ENCODE results near the gene TBCE.
"Not testable (repeated sequence)": the region's sequence is repeated elsewhere in the genome, so short reads cannot be mapped to it uniquely, and the experiment has no call there.

GRCh38 chr1:235364189-235364588 is 3.0 kb upstream of the TBCE start:
- not testable (repeated sequence) for TF ChIP-seq CTCF (IDR thresholded peaks at IDR 0.05; ENCODE audit: poor library complexity, severe bottlenecking); REST (IDR thresholded peaks at IDR 0.05; ENCODE audit: borderline replicate concordance); EP300 (conservative IDR thresholded peaks at IDR 0.05; ENCODE audit: poor library complexity, severe bottlenecking); EZH2 (IDR thresholded peaks at IDR 0.05; ENCODE audit: borderline replicate concordance, insufficient read depth, low read length, poor library complexity, severe bottlenecking); RAD21 (conservative IDR thresholded peaks at IDR 0.05); POLR2AphosphoS5 (IDR thresholded peaks at IDR 0.05); TAF1 (IDR thresholded peaks at IDR 0.05; ENCODE audit: low read depth); SMC3 (conservative IDR thresholded peaks at IDR 0.05; ENCODE audit: poor library complexity); MXI1 (conservative IDR thresholded peaks at IDR 0.05; ENCODE audit: poor library complexity, severe bottlenecking)

All from neural cell (in vitro differentiated cells).